Measurements from ENCODE around the gene KCNK16. TPM values are rescaled to one million over a fixed set of nuclear protein-coding genes. Genes with fewer than 3 reads are reported as not detected.

The KCNK16 gene
- total and polyA plus RNA-seq, 2 donors from 2014 or later = not detected

GRCh38 chr6:39330057-39330456, 7.6 kb upstream of the KCNK16 start:
- no peak overlapping the region for H3K4me3 ChIP-seq (ENCODE audit: low read length in 3 of 3)
- no peaks in the 10 kb centered on the region for H3K4me1 ChIP-seq (ENCODE audit: control insufficient read depth in 2 of 3, insufficient read depth in 2 of 3, low read depth in 1 of 3, low read length in 3 of 3)
- H3K9ac ChIP-seq (ENCODE audit: low read length in 3 of 3) = no peak overlapping the region
- intact Hi-C loops (cut with DNase I) = no loop called here
- H3K27ac ChIP-seq (ENCODE audit: low read depth in 2 of 2, low read length in 2 of 2) = no peak overlapping the region
- no peak for DNase-seq
- H3K9me3 ChIP-seq (ENCODE audit: control insufficient read depth in 2 of 3, insufficient read depth in 1 of 3, low read length in 3 of 3) = no peaks in the 10 kb centered on the region
- H3K36me3 ChIP-seq (ENCODE audit: control insufficient read depth in 2 of 3, insufficient read depth in 3 of 3, low read length in 3 of 3) = no peaks in the 10 kb centered on the region
- H3K27me3 ChIP-seq (ENCODE audit: control insufficient read depth, insufficient read depth, low read length) = no peaks in the 10 kb centered on the region
- FAIRE-seq = no peak
- no peak for TF ChIP-seq CTCF (IDR thresholded peaks at IDR 0.05; ENCODE audit: borderline replicate concordance, extremely low read depth, insufficient read depth)

GRCh38 chr6:39328066-39328465, 5.6 kb upstream of the KCNK16 start:
- intact Hi-C loops (cut with DNase I) = no loop called here
- DNase-seq (no peak), FAIRE-seq (no peak)
- Histone ChIP-seq H3K36me3 (ENCODE audit: control insufficient read depth in 2 of 3, insufficient read depth in 3 of 3, low read length in 3 of 3) (no peaks in the 10 kb centered on the region), H3K27ac (ENCODE audit: low read depth in 2 of 2, low read length in 2 of 2) (no peak overlapping the region), H3K9me3 (ENCODE audit: control insufficient read depth in 2 of 3, insufficient read depth in 1 of 3, low read length in 3 of 3) (no peaks in the 10 kb centered on the region), H3K27me3 (ENCODE audit: control insufficient read depth, insufficient read depth, low read length) (no peaks in the 10 kb centered on the region), H3K9ac (ENCODE audit: low read length in 3 of 3) (no peak overlapping the region), H3K4me1 (ENCODE audit: control insufficient read depth in 2 of 3, insufficient read depth in 2 of 3, low read depth in 1 of 3, low read length in 3 of 3) (no peaks in the 10 kb centered on the region), H3K4me3 (ENCODE audit: low read length in 3 of 3) (no peak overlapping the region)
- no peak for TF ChIP-seq CTCF (IDR thresholded peaks at IDR 0.05; ENCODE audit: borderline replicate concordance, extremely low read depth, insufficient read depth)

GRCh38 chr6:39327507-39327906, 5.0 kb upstream of the KCNK16 start:
- H3K4me3 ChIP-seq (ENCODE audit: low read length in 3 of 3) = no peak overlapping the region
- DNase-seq = no peak
- no peak for TF ChIP-seq CTCF (IDR thresholded peaks at IDR 0.05; ENCODE audit: borderline replicate concordance, extremely low read depth, insufficient read depth)
- intact Hi-C loops (cut with DNase I) = no loop called here
- no peaks in the 10 kb centered on the region for H3K4me1 ChIP-seq (ENCODE audit: control insufficient read depth in 2 of 3, insufficient read depth in 2 of 3, low read depth in 1 of 3, low read length in 3 of 3)
- FAIRE-seq = no peak
- no peak overlapping the region for H3K27ac ChIP-seq (ENCODE audit: low read depth in 2 of 2, low read length in 2 of 2)
- no peaks in the 10 kb centered on the region for H3K27me3 ChIP-seq (ENCODE audit: control insufficient read depth, insufficient read depth, low read length)
- no peaks in the 10 kb centered on the region for H3K36me3 ChIP-seq (ENCODE audit: control insufficient read depth in 2 of 3, insufficient read depth in 3 of 3, low read length in 3 of 3)
- no peak overlapping the region for H3K9ac ChIP-seq (ENCODE audit: low read length in 3 of 3)
- H3K9me3 ChIP-seq (ENCODE audit: control insufficient read depth in 2 of 3, insufficient read depth in 1 of 3, low read length in 3 of 3) = no peaks in the 10 kb centered on the region

- H3K36me3 ChIP-seq (ENCODE audit: control insufficient read depth in 2 of 3, insufficient read depth in 3 of 3, low read length in 3 of 3) = no peaks in the 10 kb centered on the region
- intact Hi-C loops (cut with DNase I) = no loop called here
- H3K27me3 ChIP-seq (ENCODE audit: control insufficient read depth, insufficient read depth, low read length) = no peaks in the 10 kb centered on the region
- no peak overlapping the region for H3K27ac ChIP-seq (ENCODE audit: low read depth in 2 of 2, low read length in 2 of 2)
- H3K4me3 ChIP-seq (ENCODE audit: low read length in 3 of 3) = no peak overlapping the region
- H3K4me1 ChIP-seq (ENCODE audit: control insufficient read depth in 2 of 3, insufficient read depth in 2 of 3, low read depth in 1 of 3, low read length in 3 of 3) = no peaks in the 10 kb centered on the region
- no peak for FAIRE-seq
- H3K9ac ChIP-seq (ENCODE audit: low read length in 3 of 3) = no peak overlapping the region
- no peak for DNase-seq
- no peaks in the 10 kb centered on the region for H3K9me3 ChIP-seq (ENCODE audit: control insufficient read depth in 2 of 3, insufficient read depth in 1 of 3, low read length in 3 of 3)
- TF ChIP-seq CTCF (IDR thresholded peaks at IDR 0.05; ENCODE audit: borderline replicate concordance, extremely low read depth, insufficient read depth) = no peak
These were observed 741 bp downstream of the KCNK16 start for GRCh38 chr6:39321761-39322160.

Data from kidney (tissue), 14 donors.